ENCODE data around the gene SF3A2.

- TF ChIP-seq NR2C2 (CRISPR knock-in tag; IDR thresholded peaks at IDR 0.05) (no peak), ZNF416 (CRISPR knock-in tag; IDR thresholded peaks at IDR 0.05) (no peak), SP1 (CRISPR knock-in tag; conservative IDR thresholded peaks at IDR 0.05) (no peak), ESRRA (CRISPR knock-in tag; IDR thresholded peaks at IDR 0.05; ENCODE audit: borderline replicate concordance) (no peak)
- TF ChIP-seq, protein P1, sequence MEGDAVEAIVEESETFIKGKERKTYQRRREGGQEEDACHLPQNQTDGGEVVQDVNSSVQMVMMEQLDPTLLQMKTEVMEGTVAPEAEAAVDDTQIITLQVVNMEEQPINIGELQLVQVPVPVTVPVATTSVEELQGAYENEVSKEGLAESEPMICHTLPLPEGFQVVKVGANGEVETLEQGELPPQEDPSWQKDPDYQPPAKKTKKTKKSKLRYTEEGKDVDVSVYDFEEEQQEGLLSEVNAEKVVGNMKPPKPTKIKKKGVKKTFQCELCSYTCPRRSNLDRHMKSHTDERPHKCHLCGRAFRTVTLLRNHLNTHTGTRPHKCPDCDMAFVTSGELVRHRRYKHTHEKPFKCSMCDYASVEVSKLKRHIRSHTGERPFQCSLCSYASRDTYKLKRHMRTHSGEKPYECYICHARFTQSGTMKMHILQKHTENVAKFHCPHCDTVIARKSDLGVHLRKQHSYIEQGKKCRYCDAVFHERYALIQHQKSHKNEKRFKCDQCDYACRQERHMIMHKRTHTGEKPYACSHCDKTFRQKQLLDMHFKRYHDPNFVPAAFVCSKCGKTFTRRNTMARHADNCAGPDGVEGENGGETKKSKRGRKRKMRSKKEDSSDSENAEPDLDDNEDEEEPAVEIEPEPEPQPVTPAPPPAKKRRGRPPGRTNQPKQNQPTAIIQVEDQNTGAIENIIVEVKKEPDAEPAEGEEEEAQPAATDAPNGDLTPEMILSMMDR (IDR thresholded peaks at IDR 0.05) = no peak
- TF ChIP-seq, protein P2, sequence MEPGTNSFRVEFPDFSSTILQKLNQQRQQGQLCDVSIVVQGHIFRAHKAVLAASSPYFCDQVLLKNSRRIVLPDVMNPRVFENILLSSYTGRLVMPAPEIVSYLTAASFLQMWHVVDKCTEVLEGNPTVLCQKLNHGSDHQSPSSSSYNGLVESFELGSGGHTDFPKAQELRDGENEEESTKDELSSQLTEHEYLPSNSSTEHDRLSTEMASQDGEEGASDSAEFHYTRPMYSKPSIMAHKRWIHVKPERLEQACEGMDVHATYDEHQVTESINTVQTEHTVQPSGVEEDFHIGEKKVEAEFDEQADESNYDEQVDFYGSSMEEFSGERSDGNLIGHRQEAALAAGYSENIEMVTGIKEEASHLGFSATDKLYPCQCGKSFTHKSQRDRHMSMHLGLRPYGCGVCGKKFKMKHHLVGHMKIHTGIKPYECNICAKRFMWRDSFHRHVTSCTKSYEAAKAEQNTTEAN (CRISPR knock-in tag; IDR thresholded peaks at IDR 0.05) = no peak
Observed at GRCh38 chr19:2191456-2192310, 44.9 kb upstream of the SF3A2 start.
